GM19099 (cell line): ENCODE measurements around the gene NDUFC2.

Experiments used
- POLR2A ChIP-seq: IDR thresholded peaks from 3 replicates; pipeline ENCODE4 v1.6.1; 2011; ENCODE audit warnings: low read depth; ENCODE audit not compliant: insufficient read length; ENCODE audit errors: extremely low read depth

The NDUFC2 gene

DNA sequence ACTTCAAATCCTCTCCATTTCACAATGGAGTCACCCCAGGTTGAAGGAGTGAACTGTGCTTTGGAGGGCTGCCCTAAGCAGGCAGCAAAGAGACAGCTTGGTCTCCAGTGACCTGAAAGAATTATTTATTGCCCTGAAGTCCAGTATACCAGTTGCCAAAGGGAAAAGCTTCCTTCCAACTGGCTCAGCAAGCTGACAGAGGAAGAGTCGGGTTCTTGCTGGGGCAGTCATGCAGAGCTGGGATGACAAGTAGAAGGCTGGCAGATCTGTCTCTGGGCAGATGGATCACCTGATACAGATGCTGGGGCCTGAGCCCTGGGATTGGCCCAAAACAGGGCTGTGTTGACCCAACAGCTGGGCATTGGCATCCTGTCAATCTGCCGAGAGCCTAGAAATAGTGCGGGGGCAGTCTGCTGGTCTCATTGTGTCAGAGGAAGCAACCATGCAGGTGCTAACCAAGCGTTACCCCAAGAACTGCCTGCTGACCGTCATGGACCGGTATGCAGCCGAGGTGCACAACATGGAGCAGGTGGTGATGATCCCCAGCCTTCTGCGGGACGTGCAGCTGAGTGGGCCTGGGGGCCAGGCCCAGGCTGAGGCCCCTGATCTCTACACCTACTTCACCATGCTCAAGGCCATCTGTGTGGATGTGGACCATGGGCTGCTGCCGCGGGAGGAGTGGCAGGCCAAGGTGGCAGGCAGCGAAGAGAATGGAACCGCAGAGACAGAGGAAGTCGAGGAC, 16.1 kb downstream of the NDUFC2 start, which contains the start of gene THRSP:
TSS of gene THRSP (plus strand) at position 422 of the 742 bp plus-strand sequence. CDS start at position 443, 21 bp downstream.
- TF ChIP-seq POLR2A = no peak

DNA sequence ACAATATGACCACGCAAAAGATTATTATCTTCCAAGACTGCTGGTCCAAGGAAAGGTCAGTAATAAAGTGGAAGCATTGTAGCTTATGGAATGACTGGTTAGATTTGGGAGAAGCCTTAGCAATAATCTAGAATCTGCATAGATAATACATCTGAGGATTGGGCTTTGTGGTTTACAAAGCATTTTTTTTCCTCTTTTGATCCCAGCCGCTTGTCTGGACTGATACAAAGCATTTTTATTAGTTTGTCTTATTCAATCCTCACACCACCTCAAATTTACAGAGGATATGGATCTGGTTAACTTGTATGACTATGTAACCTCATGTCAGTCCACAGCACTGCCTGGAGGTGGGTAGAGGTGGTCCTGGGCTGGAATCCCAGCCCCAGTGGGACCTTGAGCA, 17.0 kb downstream of the NDUFC2 start:
- TF ChIP-seq POLR2A = no peak

DNA sequence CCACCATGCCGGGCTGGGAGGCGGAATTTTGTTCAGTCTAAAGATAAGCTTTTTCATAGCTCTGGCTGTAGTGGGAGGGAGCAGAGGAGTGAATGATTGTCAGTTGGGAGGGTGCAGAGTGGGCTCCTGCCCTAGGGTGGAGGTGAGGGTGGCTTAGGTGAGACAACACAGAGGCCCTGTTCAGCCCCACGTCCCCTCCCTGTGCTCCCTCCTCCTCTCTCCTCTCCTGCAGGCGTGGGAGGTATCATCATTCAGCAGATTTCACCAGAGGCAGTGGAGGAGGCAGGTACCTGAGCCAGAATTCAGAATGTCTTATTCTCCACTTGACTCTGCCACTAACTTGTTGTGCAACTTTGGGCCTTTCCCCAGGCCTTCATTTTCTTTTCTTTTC, 17.7 kb downstream of the NDUFC2 start:
- no peak for TF ChIP-seq POLR2A

DNA sequence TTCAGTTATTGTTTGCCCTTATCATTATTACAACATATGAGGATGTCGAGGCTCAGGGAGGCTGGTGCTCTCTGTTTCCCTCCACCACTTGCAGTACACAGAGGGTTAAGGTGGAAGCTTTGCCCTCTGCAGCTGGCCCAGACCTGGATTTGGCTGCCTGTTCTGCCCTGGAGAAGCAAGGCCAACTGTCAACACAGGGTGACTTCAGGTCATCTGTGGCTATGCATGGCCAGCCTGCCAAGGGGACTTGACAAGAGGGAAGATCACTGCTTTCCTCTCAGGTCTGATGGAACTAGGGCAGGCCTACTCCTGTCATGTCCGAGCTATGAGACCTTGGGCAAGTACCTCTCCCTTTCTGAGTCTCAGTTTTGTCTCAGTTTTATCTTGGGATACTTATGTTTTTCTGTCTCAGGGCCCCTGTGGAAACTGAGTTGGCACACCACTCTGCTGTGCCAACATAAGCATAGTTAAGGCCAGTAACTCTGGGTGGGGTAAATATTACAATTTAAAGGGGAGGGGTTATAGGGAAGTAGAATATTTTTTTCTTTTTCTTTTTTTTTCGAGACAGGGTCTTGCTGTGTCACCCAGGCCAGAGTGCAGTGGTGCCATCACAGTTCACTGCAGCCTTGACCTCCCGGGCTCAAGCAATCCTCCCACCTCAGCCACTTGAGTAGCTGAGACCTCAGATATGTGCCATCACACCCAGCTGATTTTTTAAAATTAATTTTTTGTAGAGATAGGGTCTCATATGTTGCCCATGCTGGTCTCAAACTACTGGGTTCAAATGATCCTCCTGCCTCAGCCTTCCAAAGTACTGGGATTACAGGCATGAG, 18.4 kb downstream of the NDUFC2 start:
- no peak for TF ChIP-seq POLR2A

DNA sequence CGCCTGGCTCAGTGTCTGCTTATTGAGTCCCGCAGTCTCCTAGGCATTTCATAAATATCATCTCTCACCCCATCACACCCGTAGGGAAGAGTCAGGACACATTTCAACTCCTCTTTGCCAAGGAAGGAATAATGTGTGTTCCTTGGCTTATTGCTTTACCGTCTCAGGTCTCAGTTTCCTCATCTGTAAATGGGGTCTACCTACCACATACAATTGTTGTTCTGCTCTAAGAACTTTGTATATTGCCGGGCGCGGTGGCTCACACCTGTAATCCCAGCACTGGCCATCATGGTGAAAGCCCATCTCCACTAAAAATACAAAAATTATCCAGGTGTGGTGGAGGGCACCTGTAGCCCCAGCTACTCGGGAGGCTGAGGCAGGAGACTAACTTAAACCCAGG, 19.1 kb downstream of the NDUFC2 start:
- no peak for TF ChIP-seq POLR2A

DNA sequence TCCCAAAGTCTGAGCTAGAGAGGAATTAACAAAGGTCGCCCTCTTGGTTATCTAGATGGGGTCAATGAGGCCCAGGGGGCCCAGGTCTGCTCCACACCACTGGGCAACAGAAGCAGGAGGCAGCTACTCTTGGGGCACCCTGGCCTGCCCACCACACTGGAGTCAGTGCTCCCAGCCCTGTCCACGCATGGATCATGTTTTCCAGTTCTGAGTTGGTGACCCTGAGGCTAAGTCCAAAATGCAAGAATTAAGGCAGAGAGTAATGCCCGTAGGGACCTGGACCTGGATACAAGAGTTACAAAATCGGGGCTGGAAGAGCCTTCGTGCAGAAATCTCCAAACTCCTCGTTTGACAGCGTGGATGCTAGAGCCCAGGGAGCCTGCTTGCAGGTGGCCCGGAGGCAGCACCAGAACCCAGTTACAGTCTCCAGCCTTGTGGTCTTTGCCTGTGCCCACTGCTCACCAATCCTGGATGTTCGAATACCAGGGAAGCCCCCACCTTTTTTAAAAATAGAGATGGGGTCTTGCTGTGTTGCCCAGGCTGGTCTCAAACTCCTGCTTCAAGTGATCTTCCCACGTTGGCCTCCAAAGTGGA, 22.1 kb downstream of the NDUFC2 start:
- no peak for TF ChIP-seq POLR2A

DNA sequence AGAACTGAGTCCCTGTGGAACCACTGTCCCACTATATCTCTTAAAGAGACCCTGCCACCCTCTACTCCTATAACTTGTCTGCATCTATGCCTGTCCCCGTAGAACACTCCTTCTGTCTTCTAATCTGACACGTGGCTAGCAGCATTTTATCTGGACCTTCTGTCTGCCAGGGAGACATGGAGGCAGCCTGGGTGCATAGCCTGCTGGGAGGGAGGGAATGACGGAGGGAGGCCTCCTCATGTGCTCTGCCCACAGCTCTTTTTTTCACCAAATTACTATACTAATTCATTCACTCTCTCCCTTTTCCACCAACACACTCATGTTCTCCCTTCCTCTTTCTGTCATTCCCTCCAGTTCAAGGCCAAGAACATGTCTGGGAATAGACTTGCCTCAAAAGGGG, 23.6 kb downstream of the NDUFC2 start:
- TF ChIP-seq POLR2A = no peak

DNA sequence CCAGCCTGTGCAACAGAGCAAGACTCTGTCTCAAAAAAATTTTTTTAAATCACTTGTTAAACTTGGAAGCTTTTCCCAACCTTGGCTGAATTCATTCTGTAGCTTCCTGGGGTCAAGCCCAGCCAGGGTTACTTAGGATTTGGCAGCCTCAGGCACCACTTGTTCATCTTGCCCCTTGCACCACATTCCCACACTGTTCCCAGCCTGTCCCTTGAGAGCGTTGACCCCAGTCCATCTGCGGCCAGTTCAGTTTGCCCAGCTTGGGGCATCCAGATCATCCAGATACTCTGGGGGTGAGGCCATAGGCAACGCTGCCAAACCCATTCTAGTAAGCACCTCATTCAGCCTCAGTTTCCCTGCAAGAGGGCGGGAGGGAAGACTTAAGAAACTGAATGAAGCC, 24.7 kb downstream of the NDUFC2 start:
- TF ChIP-seq POLR2A = no peak

DNA sequence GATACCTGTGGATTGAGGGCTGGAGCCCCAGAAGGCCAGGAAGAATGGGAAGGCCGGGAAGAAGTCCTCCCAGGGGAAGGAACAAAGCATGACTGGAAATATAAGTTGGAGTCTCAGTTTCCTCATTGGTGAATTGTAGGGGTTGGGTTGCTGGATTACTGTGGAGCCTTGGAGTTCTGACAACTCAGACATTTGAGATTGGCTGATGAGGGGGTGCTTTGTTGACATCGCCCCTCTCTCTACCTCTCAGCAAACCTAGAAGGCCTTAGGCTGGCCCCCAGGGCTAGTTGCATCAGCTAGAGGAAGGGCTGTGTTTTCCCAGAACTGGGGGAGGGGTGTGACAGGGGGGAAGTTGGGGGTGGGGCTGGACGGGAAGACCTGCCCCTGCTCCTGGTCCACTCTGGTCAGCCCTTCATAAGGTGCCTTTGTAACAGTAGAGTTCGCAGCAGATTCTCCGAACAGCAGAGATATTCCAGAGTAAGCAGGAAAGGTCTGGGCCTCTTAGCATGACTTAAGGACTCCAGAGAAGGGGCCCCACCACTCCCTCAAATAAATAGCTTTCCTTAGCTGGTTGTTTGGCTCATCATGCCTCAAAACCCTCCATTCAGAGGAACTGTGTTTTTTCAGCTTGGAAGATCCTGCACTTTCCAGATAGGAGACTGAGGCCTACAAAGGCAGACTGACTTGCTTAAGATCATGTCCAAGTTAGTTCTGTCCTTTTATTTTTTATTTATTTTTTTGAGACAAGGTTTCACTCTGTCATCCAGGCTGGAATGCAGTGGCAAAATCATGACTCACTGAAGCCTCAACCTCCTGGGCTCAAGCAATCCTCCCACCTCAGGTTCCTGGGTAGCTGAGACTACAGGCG, 28.5 kb downstream of the NDUFC2 start:
- no peak for TF ChIP-seq POLR2A

DNA sequence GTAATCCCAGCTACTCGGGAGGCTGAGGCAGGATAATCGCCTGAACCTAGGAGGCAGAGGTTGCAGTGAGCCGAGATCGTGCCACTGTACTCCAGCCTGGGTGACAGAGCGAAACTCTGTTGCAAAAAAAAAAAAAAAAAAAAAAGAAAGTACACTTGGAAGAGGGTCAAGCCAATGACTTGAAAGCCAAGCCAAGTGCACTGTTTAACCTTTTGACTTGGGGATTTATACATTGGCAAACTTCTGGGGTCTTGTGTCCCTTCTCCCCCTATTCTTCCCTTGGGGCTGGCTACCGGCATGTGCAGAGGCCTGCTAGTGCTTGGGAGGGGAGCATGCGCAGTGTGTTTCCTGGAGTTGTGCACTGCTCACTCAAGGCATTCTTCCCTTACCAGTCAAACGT, 30.3 kb downstream of the NDUFC2 start:
- no peak for TF ChIP-seq POLR2A

DNA sequence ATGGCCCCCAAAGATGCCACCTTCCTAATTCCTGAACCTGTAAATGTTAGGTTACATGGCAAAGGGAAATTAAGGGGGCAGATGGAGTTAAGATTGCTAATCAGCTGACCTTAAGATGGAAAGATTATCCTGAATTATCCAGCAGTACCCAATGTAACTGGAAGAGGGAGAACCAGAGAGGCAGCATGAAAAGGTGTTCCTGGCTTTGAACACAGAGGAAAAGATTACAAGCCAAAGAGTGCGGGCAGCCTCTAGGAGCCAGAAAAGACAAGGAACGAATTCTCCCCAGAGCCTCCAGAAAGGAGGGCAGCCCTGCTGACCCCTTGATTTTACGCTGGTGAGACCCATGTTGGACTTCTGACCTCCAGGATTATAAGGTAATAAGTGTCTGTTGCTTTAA, 31.1 kb downstream of the NDUFC2 start:
- TF ChIP-seq POLR2A = no peak

DNA sequence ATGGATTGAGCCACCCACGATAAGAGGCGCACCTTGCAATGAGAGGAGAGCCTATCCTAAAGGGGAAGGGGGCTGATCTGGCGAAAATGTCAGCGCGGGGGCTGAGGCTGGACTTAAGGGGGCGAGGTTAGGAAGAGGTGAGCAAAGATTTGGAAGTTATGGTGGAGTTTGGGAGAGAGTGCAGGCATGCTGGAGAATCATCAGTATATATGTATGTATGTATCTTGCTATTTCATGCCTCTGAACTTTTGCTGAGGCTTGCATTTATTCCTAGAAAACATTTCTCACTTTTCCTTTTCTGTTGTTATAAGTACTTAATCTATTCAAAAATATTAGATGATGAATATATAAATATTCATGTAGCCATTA, 33.2 kb downstream of the NDUFC2 start:
- TF ChIP-seq POLR2A = no peak

DNA sequence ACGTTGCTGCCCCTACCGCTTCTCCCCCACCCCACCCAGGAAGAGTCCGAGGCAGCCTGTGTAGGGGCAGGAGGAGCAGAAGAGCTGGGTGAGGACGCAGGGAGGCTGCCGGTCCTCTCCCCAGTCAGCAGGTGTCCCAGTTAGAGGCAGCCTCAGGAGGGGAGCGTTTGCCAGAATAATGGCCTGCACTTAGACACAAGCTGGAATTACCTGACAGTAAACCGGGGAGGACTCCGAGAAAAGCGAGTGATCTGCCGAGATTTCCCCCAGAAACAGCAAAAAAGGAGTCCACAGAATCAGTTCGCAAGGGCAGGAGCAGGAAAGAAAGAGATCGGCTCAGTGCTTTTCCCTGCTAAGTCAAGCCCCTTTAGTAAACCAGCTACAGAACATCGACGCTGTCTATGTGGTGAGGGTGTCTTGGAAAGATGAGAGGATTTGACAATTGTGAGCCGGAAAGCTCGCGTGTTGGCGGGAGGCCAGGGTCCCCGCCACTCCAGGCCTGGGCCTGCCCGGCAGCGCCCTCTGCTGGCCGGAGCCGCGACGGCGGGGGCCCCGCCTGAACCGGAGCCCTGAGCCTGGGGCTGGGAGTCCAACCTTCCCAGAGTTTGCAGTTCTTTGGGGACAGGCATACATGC, 33.7 kb downstream of the NDUFC2 start:
- no peak for TF ChIP-seq POLR2A

DNA sequence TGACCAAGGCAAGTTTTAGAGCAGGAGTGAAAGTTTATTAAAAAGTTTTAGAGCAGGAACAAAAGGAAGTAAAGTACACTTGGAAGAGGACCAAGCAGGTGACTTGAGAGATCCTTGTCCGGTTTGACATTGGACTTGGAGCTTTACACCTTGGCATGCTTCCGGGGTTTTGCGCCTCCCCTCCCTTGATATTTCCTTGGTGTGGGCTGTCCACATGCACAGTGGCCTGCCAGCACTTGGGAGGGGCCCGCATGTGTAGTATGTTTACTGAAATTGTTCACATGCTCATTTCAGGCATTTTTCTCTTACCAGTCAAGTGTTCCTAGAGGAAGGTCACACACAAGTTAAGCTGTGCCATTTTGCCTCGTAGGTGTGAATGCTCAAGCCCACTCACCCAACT, 35.0 kb downstream of the NDUFC2 start:
- no peak for TF ChIP-seq POLR2A
